AG09309 (cell line): Measurements from ENCODE around the gene CLNK.

Experiments
- DNase-seq: peaks from one replicate; pipeline ENCODE4 v3.0.0-alpha.2; 2010; ENCODE audit warnings: low read depth
- H3K4me3 ChIP-seq: 2 replicates; pipeline ENCODE4 v1.5.1; 2011; ENCODE audit warnings: mild to moderate bottlenecking, low read depth, low read length, moderate library complexity; ENCODE audit not compliant: control insufficient read depth
- TF ChIP-seq, protein P1 (sequence below): IDR thresholded peaks from 2 replicates; pipeline ENCODE4 v1.5.1; 2011; ENCODE audit warnings: mild to moderate bottlenecking, low read depth, low read length, inconsistent platforms; ENCODE audit not compliant: insufficient read depth, control insufficient read depth; ENCODE audit errors: missing control alignments

Gene CLNK

DNA sequence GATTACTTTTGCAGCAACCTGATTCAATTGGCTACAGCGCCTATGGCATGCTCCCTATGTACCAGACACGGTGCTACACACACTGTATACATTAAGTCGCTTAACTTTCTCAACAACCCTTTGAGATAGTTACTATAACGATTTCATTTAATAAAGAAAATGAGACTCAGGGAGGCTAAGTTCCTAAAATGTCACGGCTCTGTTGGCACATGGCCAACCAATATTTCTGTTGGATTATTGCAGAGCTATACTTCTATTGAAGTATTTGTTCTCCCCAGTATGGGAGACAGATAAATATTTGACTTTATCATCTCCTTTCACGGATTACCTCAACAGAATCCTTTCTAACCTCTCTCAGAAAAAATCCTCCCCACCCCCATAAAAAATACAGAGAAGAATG is 25.3 kb downstream of the CLNK start:
- H3K4me3 ChIP-seq, result no peak overlapping the region
- no peak for DNase-seq
- TF ChIP-seq, protein P1, sequence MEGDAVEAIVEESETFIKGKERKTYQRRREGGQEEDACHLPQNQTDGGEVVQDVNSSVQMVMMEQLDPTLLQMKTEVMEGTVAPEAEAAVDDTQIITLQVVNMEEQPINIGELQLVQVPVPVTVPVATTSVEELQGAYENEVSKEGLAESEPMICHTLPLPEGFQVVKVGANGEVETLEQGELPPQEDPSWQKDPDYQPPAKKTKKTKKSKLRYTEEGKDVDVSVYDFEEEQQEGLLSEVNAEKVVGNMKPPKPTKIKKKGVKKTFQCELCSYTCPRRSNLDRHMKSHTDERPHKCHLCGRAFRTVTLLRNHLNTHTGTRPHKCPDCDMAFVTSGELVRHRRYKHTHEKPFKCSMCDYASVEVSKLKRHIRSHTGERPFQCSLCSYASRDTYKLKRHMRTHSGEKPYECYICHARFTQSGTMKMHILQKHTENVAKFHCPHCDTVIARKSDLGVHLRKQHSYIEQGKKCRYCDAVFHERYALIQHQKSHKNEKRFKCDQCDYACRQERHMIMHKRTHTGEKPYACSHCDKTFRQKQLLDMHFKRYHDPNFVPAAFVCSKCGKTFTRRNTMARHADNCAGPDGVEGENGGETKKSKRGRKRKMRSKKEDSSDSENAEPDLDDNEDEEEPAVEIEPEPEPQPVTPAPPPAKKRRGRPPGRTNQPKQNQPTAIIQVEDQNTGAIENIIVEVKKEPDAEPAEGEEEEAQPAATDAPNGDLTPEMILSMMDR, result no peak

DNA sequence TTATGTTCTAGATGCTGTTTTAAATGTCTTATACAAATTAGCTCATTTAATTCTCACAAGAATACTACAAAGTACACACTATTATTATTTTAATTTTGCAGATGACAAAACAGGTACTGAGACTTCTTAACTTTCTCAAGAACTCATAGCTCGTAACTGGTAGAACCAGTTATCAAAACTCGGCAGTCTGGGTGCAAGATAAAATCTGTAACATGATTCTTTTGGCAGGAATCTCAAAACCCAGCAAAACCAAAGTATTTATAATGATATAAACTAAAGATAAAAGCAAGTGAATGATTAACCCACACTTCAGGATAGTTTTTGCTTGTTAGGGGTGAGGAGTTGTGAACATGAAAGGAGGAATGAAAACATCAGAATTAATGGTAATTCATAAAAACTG is 27.6 kb downstream of the CLNK start:
- no peak for DNase-seq
- H3K4me3 ChIP-seq, result no peak overlapping the region
- TF ChIP-seq, protein P1, result no peak

DNA sequence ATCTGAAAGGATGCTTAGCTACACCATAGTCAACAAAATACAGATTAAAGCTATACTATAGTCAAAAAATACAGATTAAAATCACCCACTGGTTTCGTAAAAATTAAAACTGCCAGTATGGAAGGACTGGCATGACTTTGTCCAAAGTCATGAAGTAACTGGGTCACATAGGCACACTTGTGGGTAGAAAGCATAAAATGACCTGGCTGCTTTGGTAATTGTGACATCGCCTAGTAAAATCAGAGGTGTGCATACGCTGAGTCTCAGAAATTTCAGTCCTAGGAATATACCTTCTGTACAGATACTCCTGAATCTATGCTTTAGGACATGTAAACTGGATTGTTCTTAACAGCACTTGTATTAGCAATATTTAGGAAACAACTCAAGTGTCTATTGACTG is 28.1 kb downstream of the CLNK start:
- H3K4me3 ChIP-seq, result no peak overlapping the region
- no peak for DNase-seq
- TF ChIP-seq, protein P1, result no peak

DNA sequence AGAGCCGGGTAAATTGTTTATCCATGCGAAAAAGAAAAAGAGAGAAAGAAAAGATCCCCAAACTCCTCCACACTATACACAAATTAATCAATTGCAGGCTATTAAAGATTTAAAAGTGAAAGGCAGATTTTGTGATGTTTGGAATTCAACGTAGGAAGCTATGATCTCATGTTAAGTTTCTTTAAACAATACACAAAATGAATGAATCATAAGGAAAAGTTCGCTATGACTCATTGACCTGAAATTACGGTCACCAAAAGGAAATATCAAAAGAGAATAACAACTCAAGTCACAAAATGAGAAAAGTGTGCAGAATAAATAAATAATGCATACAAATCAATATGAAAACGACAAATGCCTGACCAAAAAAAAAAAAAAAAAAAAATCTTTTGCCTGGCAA is 28.6 kb downstream of the CLNK start:
- no peak overlapping the region for H3K4me3 ChIP-seq
- TF ChIP-seq, protein P1, result no peak
- no peak for DNase-seq

DNA sequence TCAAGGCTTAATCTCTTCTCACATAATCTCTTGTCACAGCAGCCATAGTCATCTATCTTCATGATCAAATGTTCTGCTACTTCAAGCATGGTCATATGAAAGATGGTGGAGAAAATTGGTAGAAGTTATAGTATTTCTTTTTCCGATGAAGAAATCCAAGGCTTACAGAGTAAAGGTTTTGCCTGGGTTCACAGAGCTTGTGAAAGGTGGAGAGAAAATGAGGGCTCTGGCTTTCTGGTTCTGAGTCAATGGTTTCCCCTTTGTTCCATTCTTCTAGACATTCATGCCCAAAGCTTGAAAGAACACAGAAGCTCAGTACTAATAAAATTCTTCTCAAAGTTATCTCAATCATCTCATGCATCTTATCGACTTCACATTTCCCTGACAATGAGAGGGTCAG is 36.1 kb downstream of the CLNK start:
- TF ChIP-seq, protein P1, result no peak
- DNase-seq, result no peak

DNA sequence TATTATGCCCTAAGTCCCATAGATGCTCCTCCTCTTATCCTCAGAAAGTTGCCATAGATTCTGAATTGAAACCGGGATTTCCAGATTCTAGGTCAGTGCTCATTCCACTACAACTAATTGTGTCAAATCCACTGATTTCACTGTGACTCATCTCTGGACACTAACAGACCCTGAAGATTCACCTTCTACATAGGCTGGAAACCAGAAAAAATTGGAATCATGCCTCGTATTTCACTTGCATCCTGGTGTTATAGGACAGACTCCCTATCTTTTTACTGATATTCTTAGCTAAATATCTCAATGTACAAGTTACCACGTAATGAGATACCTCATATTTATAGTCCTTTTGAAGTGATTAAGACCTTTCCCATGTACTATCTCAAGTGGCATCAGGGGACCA is 36.7 kb downstream of the CLNK start:
- no peak overlapping the region for H3K4me3 ChIP-seq
- TF ChIP-seq, protein P1, result no peak
- DNase-seq, result no peak

More for the DNA sequence above, 36.1 kb downstream of the CLNK start:
- no peak overlapping the region for H3K4me3 ChIP-seq
